Liver (tissue), 9 donors: ENCODE data around the gene PALLD. TPM values are rescaled to one million over a fixed set of nuclear protein-coding genes. Genes with fewer than 3 reads are reported as not detected.

Experiments used
- DNase-seq: peaks from one replicate; pipeline ENCODE4 v3.0.0-alpha.2; 2017; ENCODE audit warnings: low spot score
- H3K27ac ChIP-seq, 2 donors: one replicate each; pipeline ENCODE4 v1.7.0; 2013; ENCODE audit warnings: inconsistent platforms in 2 of 2, low read length in 2 of 2, control low read depth in 1 of 2, low read depth in 1 of 2, mild to moderate bottlenecking in 1 of 2
- H3K27me3 ChIP-seq, 4 donors: one replicate each; pipeline versions ENCODE4 v1.6.1 to v1.7.0; 2013; ENCODE audit warnings: low read length in 3 of 4, inconsistent platforms in 1 of 4, mild to moderate bottlenecking in 1 of 4, moderate library complexity in 1 of 4; ENCODE audit not compliant: control insufficient read depth in 4 of 4, insufficient read depth in 4 of 4
- H3K36me3 ChIP-seq, 4 donors: one replicate each; pipeline versions ENCODE4 v1.6.1 to v1.7.0; 2013; ENCODE audit warnings: low read length in 3 of 4, mild to moderate bottlenecking in 3 of 4, low read depth in 1 of 4, moderate library complexity in 1 of 4; ENCODE audit not compliant: control insufficient read depth in 4 of 4, insufficient read depth in 3 of 4
- H3K4me1 ChIP-seq, 4 donors: one replicate each; pipeline versions ENCODE4 v1.6.1 to v1.7.0; 2013; ENCODE audit warnings: low read length in 3 of 4, mild to moderate bottlenecking in 3 of 4, moderate library complexity in 1 of 4; ENCODE audit not compliant: control insufficient read depth in 4 of 4, insufficient read depth in 4 of 4
- H3K4me3 ChIP-seq, 3 donors: one replicate each; pipeline versions ENCODE4 v1.6.1 to v1.7.0; 2013; ENCODE audit warnings: low read length in 3 of 3, control low read depth in 1 of 3, low read depth in 1 of 3, mild to moderate bottlenecking in 1 of 3
- H3K9ac ChIP-seq, 2 donors: one replicate each; pipeline ENCODE4 v1.7.0; 2013; ENCODE audit warnings: low read length in 2 of 2, mild to moderate bottlenecking in 2 of 2, moderate library complexity in 2 of 2, control low read depth in 1 of 2, low read depth in 1 of 2
- H3K9me3 ChIP-seq, 4 donors: one replicate each; pipeline versions ENCODE4 v1.6.1 to v1.7.0; 2013; ENCODE audit warnings: low read length in 3 of 4; ENCODE audit not compliant: control insufficient read depth in 4 of 4
- ATF3 ChIP-seq: IDR thresholded peaks from 2 replicates; pipeline ENCODE4 v1.6.1; 2016; ENCODE audit warnings: antibody characterized with exemption
- CTCF ChIP-seq: fragments of 150-350 bp; IDR thresholded peaks from 2 replicates; pipeline ENCODE4 v1.5.1; 2017; ENCODE audit warnings: improper control_type of control experiment, low read depth, low read length; ENCODE audit not compliant: missing input control
- EGR1 ChIP-seq, 2 donors: IDR thresholded peaks; 2 replicates each; pipeline ENCODE4 v1.6.1; 2016 to 2018; ENCODE audit warnings: antibody characterized with exemption in 2 of 2, low read depth in 2 of 2
- FOXA1 ChIP-seq: IDR thresholded peaks from 2 replicates; pipeline ENCODE4 v1.6.1; 2016; ENCODE audit warnings: antibody characterized with exemption
- FOXA2 ChIP-seq: IDR thresholded peaks from 2 replicates; pipeline ENCODE4 v1.6.1; 2016; ENCODE audit warnings: antibody characterized with exemption
- GABPA ChIP-seq, 2 donors: IDR thresholded peaks in 1 of 2; conservative IDR thresholded peaks in 1 of 2; 2 replicates each; pipeline ENCODE4 v1.6.1; 2016; ENCODE audit warnings: antibody characterized with exemption in 2 of 2, mild to moderate bottlenecking in 1 of 2, moderate library complexity in 1 of 2
- HNF4A ChIP-seq, 2 donors: conservative IDR thresholded peaks; 2 replicates each; pipeline ENCODE4 v1.6.1; 2016; ENCODE audit warnings: antibody characterized with exemption in 2 of 2, mild to moderate bottlenecking in 2 of 2
- HNF4G ChIP-seq: IDR thresholded peaks from 2 replicates; pipeline ENCODE4 v1.6.1; 2016; ENCODE audit warnings: antibody characterized with exemption
- JUND ChIP-seq, 2 donors: IDR thresholded peaks; 2 replicates each; pipeline ENCODE4 v1.6.1; 2016; ENCODE audit warnings: antibody characterized with exemption in 2 of 2
- MAX ChIP-seq: IDR thresholded peaks from 2 replicates; pipeline ENCODE4 v1.6.1; 2016; ENCODE audit warnings: antibody characterized with exemption
- NR2F2 ChIP-seq: IDR thresholded peaks from 2 replicates; pipeline ENCODE4 v1.6.1; 2016; ENCODE audit warnings: antibody characterized with exemption
- RAD21 ChIP-seq, 2 donors: IDR thresholded peaks; 2 replicates each; pipeline ENCODE4 v1.6.1; 2016; ENCODE audit warnings: antibody characterized with exemption in 2 of 2, mild to moderate bottlenecking in 2 of 2
- REST ChIP-seq: IDR thresholded peaks from 2 replicates; pipeline ENCODE4 v1.6.1; 2016; ENCODE audit warnings: antibody characterized with exemption, mild to moderate bottlenecking
- RXRA ChIP-seq, 2 donors: IDR thresholded peaks; 2 replicates each; pipeline ENCODE4 v1.6.1; 2017 to 2018; ENCODE audit warnings: antibody characterized with exemption in 2 of 2, mild to moderate bottlenecking in 1 of 2
- SP1 ChIP-seq: IDR thresholded peaks from 2 replicates; pipeline ENCODE4 v1.6.1; 2018; ENCODE audit warnings: antibody characterized with exemption, mild to moderate bottlenecking
- TAF1 ChIP-seq: conservative IDR thresholded peaks from 2 replicates; pipeline ENCODE4 v1.6.1; 2016; ENCODE audit warnings: antibody characterized with exemption, mild to moderate bottlenecking
- YY1 ChIP-seq: IDR thresholded peaks from 2 replicates; pipeline ENCODE4 v1.6.1; 2016; ENCODE audit warnings: antibody characterized with exemption, mild to moderate bottlenecking
- ZBTB33 ChIP-seq: IDR thresholded peaks from 2 replicates; pipeline ENCODE4 v1.6.1; 2016; ENCODE audit warnings: antibody characterized with exemption
- WGBS: extraction: QIAGEN DNeasy Blood & Tissue Kit; methylation state at CpG from one replicate; pipeline ENCODE4 v1.1.7; 2013; 5-methylcytosine and 5-hydroxymethylcytosine counted together
- polyA plus RNA-seq, 2 donors: library from polyadenylated mRNA; stranded (reverse) in 1 of 2; unstranded in 1 of 2; fragments of 200-250 nt in 1 of 2; fragments of >200 nt in 1 of 2; fragmentation: Nextera tagmentation in 1 of 2; extraction: Ambion mirVana in 1 of 2; gene quantifications; one replicate each; pipeline versions ENCODE4 v1.2.1 to v1.2.3, GENCODE V29; 2013 to 2015
- total RNA-seq, 2 donors: library from RNA; depleted of rRNA; stranded (reverse); fragments of >200 nt; gene quantifications; one replicate each; pipeline ENCODE4 v1.2.3, GENCODE V29; 2014
- donor health status: healthy.
- donor health status: healthy.
- donor health status: healthy.
- donor health status: healthy.
- donor health status: healthy.

PALLD gene
- total and polyA plus RNA-seq, 4 donors: 9.0 to 26.3 (median 14.7) TPM

GRCh38 chr4:168674077-168674747 lies 177.4 kb downstream of the PALLD start:
- 75% methylated on average over 6 of the region's 6 CpGs for WGBS

GRCh38 chr4:168674866-168675265 lies 178.0 kb downstream of the PALLD start:
- no peaks in the 10 kb centered on the region for H3K27me3 ChIP-seq
- no peaks in the 10 kb centered on the region for H3K4me1 ChIP-seq
- no peak overlapping the region for H3K9ac ChIP-seq
- 63% methylated on average over 3 of the region's 3 CpGs for WGBS
- H3K36me3 ChIP-seq: no peaks in the 10 kb centered on the region
- no peaks in the 10 kb centered on the region for H3K9me3 ChIP-seq
- no peak overlapping the region for H3K4me3 ChIP-seq
- no peak for DNase-seq
- TF ChIP-seq HNF4A (conservative IDR thresholded peaks at IDR 0.05): no peak
- H3K27ac ChIP-seq: no peak overlapping the region

More at GRCh38 chr4:168674077-168674747, 177.4 kb downstream of the PALLD start:
- Histone ChIP-seq H3K4me3 (no peak overlapping the region), H3K36me3 (no peaks in the 10 kb centered on the region), H3K9me3 (no peaks in the 10 kb centered on the region), H3K9ac (no peak overlapping the region), H3K27ac (no peak overlapping the region), H3K4me1 (no peaks in the 10 kb centered on the region), H3K27me3 (no peaks in the 10 kb centered on the region)
- TF ChIP-seq FOXA1: no peak
- no peak for TF ChIP-seq HNF4G
- DNase-seq: no peak

- H3K36me3 ChIP-seq: no peaks in the 10 kb centered on the region
- no peak overlapping the region for H3K27ac ChIP-seq
- no peaks in the 10 kb centered on the region for H3K27me3 ChIP-seq
- 93% methylated on average over 6 of the region's 6 CpGs for WGBS
- DNase-seq: no peak
- H3K4me1 ChIP-seq: no peaks in the 10 kb centered on the region
- no peaks in the 10 kb centered on the region for H3K9me3 ChIP-seq
- no peak for TF ChIP-seq ATF3
- TF ChIP-seq EGR1 (IDR thresholded peaks at IDR 0.05; ENCODE audit: low read depth in 2 of 2): no peak
- no peak for TF ChIP-seq MAX
- TF ChIP-seq NR2F2: no peak
- TF ChIP-seq GABPA (IDR thresholded peaks at IDR 0.05 in 1 of 2, conservative IDR thresholded peaks at IDR 0.05 in 1 of 2): no peak
- no peak for TF ChIP-seq RXRA (IDR thresholded peaks at IDR 0.05)
- TF ChIP-seq SP1: no peak
- TF ChIP-seq YY1: no peak
- TF ChIP-seq HNF4G: no peak
- no peak for TF ChIP-seq TAF1
- no peak for TF ChIP-seq JUND (IDR thresholded peaks at IDR 0.05)
- no peak for TF ChIP-seq FOXA1
- TF ChIP-seq REST: no peak
- no peak for TF ChIP-seq FOXA2
- TF ChIP-seq ZBTB33: no peak
- TF ChIP-seq RAD21 (IDR thresholded peaks at IDR 0.05): no peak
- no peak for TF ChIP-seq HNF4A (conservative IDR thresholded peaks at IDR 0.05)
- no peak for TF ChIP-seq CTCF
- H3K4me3 ChIP-seq: no peak overlapping the region
- H3K9ac ChIP-seq: no peak overlapping the region
Measured at GRCh38 chr4:168677063-168677462, 180.2 kb downstream of the PALLD start.
